Measurements from ENCODE around the gene AKAP8.

GRCh38 chr19:15397236-15397635, 17.6 kb upstream of the AKAP8 start:
- TF ChIP-seq POLR2A (IDR thresholded peaks at IDR 0.05) (no peak), EP300 (IDR thresholded peaks at IDR 0.05) (no peak), POLR2AphosphoS5 (IDR thresholded peaks at IDR 0.05) (no peak)
- TF ChIP-seq, protein P1, sequence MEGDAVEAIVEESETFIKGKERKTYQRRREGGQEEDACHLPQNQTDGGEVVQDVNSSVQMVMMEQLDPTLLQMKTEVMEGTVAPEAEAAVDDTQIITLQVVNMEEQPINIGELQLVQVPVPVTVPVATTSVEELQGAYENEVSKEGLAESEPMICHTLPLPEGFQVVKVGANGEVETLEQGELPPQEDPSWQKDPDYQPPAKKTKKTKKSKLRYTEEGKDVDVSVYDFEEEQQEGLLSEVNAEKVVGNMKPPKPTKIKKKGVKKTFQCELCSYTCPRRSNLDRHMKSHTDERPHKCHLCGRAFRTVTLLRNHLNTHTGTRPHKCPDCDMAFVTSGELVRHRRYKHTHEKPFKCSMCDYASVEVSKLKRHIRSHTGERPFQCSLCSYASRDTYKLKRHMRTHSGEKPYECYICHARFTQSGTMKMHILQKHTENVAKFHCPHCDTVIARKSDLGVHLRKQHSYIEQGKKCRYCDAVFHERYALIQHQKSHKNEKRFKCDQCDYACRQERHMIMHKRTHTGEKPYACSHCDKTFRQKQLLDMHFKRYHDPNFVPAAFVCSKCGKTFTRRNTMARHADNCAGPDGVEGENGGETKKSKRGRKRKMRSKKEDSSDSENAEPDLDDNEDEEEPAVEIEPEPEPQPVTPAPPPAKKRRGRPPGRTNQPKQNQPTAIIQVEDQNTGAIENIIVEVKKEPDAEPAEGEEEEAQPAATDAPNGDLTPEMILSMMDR (IDR thresholded peaks at IDR 0.05): no peak
